HG03066 (cell line): Measurements from ENCODE around the gene WNK1.
"Not testable (repeated sequence)": the region's sequence is repeated elsewhere in the genome, so short reads cannot be mapped to it uniquely, and the experiment has no call there.

Experiments
- ATAC-seq: cut with Tn5 transposase; IDR thresholded peaks from one replicate; pipeline ENCODE4 v1.9.1; 2021; ENCODE audit warnings: low read depth; ENCODE audit not compliant: unreplicated experiment

The WNK1 gene

DNA sequence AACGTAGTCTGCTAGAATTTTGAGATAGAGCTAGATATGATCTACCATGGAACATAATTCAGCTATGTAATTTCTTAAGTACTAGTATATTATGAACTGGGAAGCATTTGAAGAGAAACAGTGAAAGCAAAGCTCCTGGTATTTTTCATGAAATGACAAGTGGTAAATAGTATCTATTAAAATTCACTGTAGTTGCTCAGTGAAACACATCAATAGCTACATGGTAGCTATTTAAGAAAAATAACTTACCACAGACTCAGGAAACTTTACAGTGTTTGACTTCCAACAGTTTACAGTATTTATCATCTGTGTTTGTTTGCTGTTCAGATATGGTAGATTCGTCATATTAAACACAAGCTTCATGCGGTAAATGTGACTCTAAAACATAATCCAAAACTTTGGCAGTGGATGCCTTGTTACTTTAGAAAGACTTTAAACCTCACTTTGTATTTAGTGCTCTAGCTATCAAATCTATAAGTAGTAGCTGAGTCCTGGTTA lies 25.2 kb downstream of the WNK1 start:
- no peak for ATAC-seq

DNA sequence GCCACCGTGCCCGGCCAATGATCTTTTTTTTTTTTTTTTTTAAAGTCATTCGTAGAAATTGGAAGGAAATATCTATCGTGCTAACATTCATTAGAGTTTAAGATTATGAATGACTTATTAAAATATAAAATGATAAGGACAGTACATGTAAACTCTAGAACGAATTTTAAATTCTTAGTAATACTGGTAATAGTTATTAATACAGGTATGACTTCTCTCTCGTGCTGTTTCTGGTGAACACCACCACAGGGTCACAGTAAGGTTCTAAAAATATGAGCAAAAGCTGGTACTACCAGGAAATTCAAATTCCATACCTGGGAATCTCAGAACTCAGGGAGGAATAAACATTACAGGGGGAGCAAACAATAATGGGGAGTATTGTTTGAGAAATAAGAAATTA lies 26.2 kb downstream of the WNK1 start:
- no peak for ATAC-seq

DNA sequence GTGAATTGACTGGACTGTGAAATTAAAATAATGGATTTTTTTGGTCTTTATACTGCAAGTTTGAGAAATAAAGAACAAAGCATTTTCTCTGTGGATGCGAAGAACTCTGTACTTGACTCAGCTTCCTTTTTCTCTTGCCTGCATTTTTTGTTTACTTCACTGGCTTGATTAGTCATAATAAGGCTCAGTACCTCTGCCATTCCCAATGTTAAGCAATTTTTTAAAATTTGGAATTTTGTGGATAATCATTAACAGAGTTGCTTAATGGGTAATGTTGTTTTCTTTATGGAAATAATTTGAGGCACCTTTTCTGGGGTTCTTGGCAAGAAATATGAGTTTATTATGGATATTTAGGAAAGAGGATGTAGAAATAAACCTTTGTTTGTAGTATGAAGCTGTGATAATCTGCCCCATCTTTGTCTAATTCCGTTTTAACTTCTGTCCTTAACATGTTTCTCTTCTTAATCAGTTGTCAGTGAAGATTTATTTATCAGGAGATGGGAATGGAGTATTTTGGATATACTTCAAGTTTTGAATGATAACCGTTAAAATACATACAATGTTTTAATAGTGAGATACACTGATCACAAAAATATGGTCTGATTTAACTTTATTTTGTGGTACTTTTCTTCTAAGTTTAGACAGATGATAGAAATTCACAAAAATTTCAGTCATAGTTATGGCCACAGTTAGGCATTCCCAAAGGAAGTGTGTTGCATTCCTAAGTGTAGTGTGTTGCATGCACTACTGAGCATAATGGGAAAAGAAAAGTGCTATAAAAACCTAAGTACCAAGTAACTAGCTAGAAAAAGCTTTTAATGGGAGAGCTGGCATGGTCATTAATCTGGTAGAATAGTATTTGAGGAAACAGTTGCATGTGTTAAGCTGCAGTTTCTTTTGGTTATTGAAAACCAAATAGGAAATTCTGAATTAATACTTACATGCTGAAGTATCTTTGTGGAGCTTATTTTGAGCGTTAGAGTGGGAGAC lies 27.7 kb downstream of the WNK1 start:
- no peak for ATAC-seq

DNA sequence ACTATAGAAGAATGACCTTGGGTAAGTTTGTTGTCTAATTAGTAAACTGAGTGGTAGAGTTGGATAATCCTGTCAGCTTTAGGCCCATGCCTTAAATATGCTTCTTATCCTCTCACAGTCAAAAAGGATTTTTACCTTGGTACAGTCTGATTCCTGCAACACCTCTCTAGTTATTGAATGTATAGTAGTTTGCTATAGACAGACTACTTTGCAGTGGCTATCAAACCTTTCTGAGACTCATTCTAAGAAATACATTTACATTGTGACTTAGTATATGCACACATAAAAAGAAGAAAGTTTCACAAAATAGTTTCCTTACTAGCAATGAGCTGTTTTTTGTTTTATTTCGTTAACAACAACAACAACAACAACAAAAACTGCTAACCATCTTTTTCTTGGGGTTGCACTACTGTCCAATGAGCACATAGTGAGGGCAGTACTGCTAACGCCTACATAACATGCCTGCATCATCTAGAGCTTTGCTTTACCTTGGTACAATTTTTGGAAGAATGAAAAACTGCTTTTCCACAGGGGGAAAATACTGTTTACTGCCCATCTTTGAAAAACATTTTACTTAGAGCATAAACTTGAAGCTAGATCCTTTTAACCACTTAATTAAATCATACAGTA lies 28.5 kb downstream of the WNK1 start:
- no peak for ATAC-seq

DNA sequence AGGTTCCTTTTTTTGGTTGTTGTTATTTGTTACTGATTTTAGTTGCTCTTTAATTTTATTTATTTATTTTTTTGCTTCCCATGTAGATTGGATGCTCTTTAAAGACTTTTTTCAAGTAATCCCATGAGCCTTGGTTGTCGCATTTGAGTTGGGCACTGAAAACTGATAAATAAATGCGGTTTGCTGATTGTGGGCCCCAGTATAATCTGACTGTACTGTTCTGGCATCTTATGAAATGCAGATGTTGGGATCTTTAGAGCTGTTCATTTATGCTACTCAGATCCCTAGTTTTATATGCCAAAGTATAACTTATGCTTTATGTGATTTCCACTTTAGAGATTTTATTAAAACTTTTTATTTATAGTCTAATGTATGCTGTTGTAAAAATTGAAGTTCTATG lies 33.3 kb downstream of the WNK1 start:
- ATAC-seq, result no peak

DNA sequence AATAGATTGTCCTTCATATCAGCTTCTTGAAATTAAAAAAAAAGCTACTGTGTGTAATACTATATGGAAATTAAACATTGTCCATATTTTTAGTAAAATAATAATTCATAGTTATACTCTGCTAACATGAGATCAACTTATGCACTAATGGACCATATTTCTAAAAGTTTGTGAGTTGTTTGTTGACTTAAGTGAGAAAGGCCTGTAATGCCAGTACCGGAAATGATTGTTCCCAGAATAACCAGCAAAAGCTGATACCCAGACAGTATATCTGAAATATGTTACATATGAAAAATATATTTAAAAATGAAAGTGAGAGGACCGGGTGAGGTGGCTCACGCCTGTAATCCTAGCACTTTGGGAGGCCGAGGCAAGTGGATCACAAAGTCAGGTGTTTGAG lies 35.9 kb downstream of the WNK1 start:
- ATAC-seq, result no peak

DNA sequence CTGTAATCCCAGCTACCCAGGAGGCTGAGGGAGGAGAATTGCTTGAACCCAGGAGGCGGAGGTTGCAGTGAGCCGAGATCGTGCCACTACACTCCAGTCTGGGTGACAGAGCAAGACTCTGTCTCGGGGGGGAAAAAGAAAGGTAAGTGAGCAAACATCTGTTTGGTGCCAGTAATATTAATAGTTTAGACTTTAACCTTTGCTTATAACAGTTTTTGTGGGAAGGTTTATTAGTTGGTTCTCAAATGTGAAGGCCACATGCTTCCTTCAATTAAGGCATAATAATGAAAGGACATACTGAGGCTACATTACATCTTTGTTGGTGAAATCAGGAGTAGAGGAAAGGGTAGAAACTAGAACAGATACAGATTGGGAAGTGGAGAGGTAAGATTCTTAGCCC lies 36.4 kb downstream of the WNK1 start:
- not testable (repeated sequence) for ATAC-seq

DNA sequence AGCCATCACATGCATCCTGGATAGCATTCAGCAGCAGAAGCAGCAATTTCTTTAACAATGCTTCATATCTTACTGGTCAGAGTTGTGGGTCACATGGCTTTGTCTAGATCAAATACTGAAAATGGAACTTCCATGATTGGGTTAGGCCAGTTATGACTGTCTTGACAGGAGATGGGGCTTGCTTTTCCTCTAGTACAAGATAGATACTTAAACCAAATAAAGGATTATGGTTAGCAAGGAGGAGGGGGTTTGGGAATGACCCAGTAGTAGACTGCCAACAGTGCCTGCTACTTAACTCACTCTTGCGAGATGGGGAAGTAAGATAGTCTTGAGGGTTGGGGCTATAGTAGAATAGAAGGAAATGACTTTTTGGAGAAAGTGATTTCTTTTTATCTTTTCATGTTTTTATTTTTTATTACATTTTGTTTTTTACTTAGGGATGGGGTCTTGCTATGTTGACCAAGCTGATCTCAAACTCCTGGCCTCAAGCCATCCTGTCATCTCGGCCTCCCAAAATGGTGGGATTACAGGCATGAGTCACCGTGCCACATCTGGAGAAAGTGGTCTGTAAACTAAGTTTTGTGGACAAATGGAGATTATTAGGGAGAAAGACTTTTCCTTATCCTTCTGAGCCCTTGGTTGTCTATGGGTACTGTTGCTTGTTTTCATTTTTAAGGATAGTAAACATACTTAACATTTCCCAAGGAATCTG lies 37.6 kb downstream of the WNK1 start:
- no peak for ATAC-seq

DNA sequence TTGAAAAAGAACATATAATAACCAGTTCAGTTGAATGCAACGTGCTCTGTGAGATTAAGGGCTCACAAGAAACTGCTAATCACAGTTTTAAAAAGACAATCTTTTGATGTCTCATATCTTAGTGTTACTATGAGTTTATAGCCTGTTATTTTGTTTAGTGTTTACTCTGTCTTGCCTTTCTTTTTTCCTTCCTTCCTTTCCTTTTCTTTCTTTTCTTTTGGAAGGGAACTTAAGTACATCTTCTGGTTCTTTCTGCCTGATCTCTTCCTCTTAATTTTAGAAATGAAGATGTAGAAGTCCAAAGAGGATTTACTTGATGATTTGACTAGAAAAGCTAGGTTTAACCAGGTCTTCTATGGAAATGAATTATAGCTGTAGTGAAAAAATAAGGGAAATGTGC lies 38.2 kb downstream of the WNK1 start:
- ATAC-seq, result no peak

DNA sequence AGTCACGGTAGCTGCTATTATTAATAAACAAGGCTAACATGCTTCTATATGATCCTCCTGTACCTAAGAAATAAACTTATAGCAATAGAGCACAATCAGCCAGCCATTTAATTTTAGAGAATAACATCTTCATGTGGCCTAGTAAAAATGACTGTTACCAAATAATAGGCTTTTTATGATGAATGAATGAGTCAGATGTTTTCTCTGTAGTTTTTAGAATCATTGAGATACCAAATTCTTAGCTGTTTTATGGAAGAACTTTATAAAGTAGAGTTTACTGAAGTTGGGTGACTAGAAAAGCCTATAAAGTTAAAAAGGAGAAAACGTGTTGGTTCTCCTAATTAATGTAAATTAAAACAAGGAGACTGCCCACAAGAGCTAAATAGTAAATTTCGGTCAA lies 40.7 kb downstream of the WNK1 start:
- ATAC-seq, result no peak

DNA sequence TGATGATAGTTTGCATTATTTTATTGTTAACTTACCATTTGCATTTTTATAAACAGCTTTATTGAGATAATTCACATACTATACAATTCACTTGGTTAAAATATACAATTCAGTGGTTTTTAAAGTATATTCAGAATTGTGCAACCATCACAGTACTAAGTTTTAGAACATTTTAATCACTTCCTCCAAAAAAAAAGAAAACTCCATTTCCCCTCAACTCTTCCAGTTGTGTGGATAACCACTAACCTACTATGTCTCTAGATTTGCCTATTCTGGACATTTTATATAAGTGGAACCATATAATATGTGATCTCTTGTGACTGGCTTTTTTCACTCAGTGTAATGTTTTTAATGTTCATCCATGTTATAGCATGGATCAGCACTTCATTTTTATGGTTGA lies 41.3 kb downstream of the WNK1 start:
- no peak for ATAC-seq

DNA sequence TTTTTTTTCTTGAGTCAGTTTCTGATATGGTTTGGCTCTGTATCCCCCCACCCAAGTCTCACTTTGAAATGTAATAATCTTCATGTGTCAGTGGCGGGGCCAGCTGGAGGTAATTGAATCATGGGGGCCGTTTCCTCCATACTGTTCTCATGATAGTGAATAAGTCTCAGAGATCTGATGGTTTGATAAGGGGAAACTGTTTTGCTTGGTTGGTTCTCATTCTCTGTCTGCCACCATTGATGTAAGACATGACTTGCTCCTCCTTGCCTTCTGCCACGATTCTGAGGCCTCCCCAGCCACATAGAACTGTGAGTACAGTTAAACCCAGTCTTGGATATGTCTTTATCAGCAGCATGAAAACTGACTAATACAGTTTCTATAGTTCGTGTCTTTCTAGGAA lies 42.9 kb downstream of the WNK1 start:
- ATAC-seq, result no peak

DNA sequence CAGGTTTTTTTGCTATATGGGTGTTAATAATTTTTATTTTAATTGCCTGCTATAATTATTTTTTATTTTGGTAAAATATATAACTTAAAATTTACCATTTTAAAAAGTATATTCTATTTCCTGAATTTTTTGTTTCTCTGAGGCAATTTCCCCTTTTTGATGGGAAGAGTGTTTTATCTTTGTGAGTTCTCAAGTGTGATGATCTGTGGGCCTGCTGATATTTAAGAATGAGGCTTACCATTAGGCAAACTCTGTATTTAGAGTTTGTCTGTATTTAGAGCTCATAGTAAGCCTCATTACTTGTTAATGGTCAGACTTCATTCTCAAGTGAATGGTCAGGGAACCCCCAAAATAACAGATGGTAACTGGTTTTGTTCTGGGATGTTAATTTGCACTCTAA lies 48.0 kb downstream of the WNK1 start:
- no peak for ATAC-seq

DNA sequence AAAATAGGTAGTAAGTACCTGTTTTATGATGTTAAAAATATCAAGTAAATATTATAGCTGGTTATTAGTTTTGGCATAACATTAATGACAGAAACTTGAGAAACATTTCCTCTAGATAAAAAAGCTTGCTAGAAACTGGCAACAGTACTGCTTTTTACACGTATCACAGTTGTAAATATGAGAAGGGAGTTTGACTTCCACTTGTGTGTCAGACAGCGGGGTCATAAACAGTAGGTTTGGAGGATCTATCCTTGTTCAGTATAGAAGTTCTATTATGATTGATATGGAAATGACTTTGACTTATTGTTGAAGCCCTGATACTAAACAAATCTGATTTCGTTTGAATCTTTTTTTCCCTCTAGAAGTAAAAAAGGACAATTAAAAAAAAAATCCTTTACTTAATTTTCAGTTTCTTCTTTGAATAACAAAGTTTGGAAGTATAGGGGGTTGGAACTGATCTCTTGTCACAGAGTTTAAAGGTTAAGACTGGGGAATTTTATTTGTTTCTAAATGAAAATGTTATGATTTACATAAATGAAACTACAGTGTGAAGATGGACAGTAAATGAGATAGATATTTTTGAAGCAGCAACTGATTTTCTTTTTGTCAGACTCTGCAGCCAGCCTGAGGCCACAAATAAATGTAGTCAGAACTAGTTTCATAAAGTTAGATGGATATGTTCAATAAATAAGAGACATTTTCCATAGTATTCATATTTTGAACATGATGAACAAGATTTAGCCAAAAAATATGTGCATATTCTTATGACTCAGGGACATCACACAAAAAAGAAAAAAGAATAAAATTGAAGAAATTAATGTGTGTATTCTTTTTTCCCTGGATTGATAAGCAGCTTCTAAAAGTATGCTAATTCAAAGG lies 50.1 kb downstream of the WNK1 start:
- no peak for ATAC-seq

DNA sequence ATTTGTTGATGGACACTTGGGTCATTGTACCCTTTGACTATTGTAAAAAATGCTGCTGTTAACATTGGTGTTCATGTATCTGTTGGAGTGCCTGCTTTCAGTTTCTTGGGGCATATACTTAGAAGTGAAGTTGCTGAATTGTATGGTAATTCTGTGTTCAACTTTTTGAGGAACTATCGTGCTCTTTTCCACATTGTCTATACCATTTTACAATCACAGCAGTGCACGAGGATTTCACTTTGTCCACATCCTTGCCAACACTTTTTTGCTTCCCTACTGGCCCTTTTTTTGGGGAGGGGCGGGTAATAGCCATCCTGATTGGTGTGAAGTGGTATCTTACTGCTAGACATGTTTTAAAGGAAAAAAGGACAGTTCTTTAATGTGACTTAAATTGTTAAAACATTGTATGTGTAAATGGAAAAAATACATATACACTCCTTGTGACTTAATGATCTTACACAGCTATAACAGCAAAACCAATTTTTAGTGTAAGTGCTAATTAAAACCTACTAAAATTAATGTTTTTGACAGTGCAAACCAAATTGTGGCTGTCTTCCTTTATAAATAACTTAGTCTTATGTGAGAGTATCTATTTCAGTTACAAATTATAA lies 52.7 kb downstream of the WNK1 start:
- no peak for ATAC-seq

DNA sequence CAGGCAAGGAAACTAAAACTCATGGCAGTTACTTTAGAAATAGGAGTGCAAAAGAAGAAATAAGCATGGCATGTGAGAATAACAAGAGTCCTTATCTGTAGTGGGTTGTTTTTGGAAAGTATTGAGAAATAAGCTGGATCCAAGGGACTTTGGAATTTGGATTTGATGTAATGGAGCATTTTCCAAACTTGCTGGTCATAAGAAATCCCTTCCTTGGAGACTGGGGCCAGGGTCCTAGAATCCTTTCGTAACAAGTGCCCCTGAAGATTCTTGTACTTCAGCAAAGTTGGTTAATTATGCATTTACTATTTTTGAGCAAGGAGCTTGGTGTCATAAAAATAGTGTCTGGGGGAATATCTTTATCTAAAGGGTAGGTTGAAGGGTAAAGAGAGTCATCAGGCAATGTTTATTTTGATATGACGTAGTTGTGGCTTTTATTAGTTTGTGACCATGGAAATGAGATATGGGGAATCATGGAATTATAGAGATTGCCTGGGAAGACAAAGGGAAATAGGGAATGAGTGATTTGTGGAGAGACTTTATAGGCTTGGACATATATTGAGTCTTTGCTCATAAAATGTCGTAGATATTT lies 53.9 kb downstream of the WNK1 start:
- no peak for ATAC-seq

DNA sequence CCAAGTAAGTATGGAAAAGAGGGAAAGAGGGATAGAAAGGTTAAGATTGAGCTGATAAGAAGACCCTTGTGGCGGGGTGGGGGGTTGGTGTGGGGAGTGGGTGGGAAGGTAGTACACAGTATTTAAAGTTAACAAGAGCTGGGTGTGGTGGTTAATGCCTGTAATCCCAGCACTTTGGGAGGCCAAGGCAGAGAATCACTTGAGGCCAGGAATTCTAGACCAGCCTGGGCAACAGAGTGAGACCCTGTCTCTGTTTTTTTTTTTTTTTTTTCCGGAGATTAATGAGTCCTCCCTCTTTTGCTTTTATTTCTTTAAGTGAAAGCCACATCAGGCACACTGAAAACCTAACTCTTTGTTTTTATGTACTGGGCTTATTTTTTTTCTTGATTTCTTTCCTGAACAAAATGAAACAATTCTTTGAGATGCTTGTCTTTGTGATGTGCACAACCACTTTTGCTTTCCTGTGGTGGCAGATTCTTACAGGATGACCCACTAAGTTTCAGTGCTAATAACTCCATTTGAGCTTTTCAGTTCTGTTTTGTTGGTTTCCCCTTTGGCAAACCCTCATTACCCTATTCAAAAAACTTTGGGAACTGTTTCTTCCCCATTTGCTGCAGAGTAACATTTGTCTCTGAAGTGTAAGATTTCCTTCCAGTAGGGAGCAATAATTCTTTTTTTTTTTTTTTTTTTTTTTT lies 54.8 kb downstream of the WNK1 start:
- no peak for ATAC-seq

DNA sequence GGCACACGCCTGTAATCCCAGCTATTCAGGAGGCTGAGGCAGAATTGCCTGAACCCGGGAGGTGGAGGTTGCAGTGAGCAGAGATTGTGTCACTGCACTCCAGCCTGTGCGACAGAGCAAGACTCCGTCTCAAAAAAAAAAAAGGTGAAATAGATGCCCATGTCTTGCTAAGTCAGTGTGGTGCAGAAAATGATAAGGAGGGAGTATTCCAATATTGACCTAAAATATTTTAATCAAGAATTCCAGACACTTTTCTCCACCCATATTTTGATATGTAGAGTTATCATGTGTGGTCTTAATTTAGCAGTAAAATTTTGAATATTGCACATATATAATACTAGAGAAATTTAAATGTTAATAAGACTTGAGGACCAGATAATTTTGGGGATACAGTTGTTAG lies 57.7 kb downstream of the WNK1 start:
- no peak for ATAC-seq
